DMS 273 treated with DMSO at 0.1 percent for 48 hours (cell line): ENCODE results near the gene IWS1.

Experiments used
- DNase-seq: peaks from one replicate; lab custom pipeline; 2025; lab: John Stamatoyannopoulos, UW

The IWS1 gene

DNA sequence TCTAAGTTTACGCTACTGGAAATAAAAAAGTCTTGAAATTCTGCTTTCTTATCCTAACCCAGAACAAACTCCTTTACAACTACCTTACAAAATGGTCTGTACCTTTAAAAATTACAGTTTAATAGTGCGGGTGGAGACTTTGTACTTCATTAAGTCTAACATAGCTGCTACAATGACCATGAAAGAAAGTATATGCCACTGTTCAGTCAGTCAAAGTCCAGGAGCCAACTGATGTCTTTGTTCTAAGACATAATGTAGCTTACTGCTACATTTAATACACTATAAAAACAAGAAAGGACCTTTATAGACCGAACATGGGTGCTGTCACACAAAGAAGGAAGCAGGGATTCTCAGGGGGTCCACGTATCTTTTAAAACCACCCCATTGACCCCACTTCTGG lies 36.0 kb downstream of the IWS1 start:
- DNase-seq, result no peak

DNA sequence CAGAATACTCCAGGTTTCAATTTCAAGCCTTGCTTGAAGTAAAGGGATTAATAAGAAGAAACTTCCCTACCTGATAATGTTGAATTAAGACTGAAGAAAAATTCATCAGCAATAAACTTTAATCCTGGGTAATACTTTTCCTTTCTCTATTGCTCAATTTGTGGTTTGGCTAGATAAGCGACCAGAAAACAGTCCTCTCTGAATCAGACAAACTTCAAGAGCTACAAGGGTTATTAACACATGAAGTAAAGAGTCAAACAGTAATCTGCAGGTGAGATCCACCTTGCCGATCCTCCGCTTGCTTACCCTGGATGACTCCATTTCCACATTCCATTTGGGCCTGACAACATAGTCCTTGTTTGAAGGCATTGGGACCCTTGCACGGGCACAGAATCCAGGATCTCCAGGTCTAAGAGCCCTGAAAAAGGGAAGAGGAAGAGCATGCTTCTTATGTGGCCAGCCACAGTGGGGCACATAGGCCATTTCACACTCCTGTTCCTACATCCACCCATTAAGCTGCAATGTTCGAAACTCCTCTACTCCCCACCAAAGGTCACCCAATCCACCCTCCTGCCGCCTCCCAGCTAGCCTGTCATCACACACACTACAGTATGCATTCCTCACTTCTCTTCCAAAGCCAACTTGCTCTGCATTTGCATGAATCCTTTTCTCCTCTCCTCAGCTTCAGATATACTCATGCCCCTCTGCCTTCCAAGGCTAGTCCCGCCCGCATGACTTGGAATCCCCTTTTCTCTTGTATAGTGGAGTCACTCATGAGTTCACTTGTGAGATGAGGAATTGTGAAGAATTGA lies 39.8 kb downstream of the IWS1 start:
- DNase-seq, result no peak

DNA sequence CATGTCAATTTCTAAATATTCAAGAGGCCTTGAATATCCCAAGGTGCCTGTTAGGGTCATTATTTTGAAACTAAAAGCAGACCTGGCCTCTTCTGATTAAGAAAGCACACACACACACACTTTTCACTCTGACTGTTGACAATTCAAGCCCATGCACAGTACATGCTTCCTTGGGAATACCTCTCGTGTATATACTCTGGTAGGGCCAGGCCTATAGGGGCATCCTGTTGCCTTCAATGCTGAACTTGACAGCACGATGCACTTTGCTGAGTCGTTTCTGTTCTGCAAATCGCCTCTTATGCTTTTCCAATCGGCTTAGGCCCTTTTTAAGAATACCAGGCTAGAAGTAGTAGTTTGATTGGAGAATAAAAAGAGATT lies 40.6 kb downstream of the IWS1 start:
- DNase-seq, result no peak

DNA sequence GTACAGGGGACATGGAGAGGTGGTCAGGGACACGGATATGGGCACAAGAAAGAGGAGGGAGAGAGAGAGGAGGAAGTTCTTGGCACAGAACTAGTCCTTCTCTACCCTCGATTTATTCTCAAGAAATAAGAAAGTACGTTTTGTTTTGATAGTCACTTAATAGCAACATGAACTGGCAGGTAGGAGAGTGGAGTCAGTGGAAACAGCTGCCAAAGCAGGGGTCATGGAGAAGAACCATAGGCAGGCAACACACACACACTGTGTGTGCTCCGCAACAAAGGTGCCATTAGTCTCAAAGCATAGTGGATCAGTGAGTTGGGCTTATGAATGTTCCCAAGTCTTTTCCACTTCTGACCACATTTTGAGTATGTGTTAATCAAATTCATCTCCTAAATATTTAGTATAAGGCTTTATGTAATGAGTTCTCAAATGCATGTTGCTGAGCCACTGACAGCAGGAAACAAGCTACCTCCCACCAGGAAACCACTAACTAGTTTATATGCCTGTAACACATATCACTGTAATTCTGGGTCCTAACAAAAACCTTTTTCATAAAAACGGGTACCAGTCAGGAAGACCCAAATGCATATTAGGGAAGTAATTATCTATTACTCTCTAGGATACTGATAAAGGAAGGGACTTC lies 41.1 kb downstream of the IWS1 start:
- DNase-seq, result no peak

DNA sequence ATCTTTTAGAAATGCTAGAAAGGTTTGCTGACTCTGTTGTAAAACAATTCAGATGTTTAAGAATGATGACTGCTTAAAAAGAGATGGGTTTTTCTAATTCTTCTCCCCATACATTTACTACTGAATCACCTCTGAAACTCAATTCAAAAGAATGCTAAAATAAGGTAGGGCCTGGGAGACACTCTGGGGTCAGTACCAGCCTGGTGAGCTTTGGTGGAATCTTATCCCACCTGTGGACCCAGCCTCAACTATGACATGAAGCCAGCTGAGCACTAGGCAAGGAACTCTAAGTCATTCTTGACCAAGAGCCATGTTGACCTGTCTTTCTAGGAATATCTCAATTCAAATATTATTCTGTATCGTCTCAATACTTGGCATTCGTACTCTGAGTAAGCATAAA lies 44.3 kb downstream of the IWS1 start:
- DNase-seq, result no peak

DNA sequence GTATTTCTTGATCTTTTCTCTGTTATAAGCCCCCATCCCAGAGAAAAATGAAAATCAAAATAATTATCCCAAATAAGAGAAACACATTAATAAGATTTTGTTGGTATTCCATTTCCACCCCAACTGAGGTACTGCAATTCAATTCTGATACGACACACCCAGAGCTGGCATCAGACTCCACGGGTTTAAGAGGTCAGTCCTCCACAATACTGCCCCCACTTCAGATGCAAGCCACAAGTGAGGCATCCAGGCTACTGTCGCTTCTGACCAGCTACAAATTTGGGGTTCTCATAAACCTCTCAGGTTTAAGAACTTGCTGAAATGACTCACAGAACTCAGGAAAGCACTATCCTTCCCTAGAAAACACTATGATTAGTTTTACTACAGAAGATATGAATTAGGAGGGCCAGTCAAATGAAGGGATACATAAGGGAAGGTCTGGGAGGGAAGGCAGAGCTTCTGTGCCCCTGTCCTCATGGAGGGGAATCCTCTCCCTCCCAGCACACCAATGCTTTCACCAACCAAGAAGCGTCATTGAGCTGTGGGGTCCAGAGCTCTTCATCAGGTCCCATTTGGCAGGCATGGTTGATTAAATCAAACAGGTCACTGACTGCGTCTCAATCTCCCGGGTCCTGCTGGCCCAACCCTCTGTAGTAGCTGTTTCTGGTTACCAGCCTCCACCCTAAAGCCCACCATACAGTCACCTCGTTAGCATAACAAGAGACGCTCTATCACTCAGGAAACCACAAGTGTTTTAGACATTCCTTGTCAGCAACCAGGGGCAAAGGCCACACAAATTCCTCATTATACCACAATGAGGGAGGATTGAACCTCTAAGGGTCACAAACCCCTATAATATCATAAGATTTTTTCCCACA lies 46.2 kb downstream of the IWS1 start:
- DNase-seq, result no peak

DNA sequence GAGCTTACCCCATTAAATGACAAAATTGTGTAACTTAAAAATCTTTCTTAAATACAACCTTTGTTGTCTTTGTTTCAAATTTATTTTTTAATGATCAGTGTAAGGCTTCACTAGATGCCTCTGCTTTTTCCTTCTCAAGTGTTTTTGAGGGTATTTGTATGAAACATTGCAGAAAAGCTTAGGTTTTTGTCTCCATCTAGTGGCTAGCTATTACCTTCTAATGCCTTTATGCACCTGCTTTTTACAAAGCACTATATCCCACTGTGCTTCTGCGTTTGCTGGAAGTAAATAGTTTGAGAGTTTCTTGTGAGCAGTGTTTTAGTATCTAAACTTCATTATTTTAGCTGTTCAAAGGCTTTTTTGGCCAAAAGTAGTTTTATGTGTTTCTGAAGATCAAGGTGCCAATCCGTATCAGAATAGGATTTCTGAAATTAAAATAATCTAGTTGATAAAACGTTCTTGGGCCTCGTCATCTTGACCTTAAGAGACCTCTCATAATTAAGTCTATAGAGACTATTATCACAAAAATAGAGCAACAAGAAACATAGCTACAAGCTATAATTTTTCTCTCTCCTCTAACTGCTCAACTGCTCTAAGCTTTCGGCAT lies 47.0 kb downstream of the IWS1 start:
- DNase-seq, result no peak

DNA sequence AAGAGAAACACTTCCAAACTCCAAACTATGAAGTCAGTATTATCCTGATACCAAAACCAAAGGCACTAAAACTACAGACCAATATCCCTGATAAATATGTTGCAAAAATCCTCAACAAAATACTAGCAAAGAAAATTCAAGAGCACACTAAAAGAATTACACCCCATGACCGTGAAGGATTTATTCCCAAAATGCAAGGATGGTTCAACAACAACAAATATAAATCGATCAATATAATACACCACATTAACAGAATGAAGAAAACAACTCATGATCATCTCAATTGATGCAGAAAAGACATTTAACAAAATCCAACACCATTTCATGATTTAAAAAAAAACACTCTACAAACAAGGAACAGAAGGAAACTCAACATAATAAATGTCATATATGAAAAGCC lies 50.5 kb downstream of the IWS1 start:
- no peak for DNase-seq

DNA sequence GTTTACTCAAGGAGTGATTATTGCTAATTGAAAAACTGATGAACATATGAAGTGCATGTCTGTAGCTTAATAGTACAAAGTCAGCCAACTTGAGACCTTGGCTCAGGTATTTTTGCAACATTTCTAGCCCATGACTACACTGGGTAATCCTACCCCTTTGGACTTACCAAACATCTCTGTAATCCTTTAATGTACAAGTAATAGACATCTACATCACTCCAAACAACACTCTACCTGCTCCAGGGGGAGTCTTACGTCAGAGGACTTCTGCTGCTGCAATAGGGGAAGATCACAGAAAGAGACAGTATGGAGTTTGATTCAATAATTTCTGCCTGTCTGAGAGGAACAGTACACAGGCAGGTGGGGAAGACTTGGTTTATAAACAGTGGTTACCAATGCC lies 54.0 kb downstream of the IWS1 start:
- DNase-seq, result no peak

DNA sequence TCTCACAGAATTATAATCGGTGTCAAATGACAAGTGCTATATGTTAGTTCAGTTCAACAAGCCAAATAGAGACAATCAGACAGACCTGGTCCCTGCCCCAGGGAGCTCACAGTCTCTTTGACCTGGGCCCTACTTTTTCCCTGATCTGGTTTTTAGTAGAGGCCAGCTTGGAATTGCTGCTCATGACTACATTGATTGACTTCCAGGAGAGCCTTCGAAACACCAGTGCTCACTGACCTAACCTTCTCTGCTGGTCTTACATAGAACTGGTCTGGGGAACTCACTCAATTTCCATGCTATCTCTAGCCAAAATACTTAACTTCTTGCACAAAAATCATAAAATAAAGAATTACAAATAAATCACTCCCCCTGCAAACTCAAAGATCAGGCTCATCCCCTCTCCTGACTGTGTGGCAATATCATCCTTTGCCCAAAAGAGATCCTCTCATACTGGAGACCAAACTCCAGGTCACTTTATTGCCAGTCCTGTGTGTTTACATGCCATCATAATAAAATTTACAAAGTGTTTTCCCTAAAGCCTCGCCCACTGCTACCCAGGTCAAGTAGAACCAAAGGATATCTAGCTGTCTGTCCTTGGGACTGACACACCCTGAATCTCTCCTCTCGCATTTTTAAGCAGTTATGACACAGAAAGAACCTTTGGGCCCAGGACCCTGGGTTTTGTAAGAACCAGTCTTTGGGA lies 54.9 kb downstream of the IWS1 start:
- no peak for DNase-seq

DNA sequence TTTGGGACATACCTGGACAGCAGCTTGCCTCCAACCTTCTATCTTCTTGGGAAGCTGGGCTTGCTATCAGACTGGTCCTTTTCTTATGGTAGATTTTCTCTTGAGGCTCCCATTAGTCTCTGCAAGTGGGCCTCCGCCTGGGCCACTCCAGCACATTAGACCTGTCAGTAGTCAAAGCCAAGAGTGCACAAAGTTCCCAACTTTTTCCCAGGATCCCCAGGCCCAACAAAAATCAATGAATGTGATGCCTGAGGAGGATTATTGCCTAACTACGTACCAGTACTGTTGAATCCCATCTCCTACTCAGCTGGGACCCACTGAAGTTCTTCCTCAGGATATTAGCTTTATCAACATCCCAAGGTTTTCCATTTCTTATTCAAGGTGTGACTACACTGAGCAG lies 56.3 kb downstream of the IWS1 start:
- no peak for DNase-seq

DNA sequence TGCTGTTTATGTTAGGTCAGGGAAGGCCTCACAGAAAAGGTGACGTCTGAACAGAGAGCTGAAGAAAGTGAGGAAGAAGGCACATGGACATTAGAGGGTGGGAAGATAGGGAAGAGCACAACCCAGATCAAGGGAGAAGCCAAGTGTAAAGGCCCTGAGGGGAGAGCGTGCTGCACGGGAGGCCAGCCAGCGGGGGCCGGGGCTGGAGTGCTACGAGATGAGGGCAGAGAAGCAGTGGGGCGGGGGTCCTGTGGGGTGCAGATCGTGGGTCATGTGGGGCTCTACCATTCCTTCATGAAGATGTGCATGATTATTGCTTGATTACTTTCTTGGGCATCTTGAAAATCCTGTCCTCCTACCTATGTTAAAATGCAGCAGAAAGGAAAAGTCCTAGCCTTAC lies 57.2 kb downstream of the IWS1 start:
- DNase-seq, result no peak

DNA sequence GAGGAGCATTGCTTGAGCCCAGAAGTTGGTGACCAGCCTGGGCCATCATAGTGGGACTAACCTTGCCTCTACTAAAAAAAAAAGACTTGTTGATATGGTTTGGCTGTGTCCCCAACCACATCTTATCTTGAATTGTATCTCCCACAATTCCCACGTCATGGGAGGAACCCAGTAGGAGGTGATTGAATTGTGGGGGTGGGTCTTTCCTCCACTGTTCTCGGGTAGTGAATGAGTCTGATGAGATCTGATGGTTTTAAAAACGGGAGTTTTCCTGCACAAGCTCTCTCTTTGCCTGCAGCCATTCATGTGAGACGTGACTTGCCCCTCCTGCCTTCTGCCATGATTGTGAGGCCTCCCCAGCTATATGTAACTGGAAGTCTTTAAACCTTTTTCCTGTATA lies 61.0 kb downstream of the IWS1 start:
- DNase-seq, result no peak

DNA sequence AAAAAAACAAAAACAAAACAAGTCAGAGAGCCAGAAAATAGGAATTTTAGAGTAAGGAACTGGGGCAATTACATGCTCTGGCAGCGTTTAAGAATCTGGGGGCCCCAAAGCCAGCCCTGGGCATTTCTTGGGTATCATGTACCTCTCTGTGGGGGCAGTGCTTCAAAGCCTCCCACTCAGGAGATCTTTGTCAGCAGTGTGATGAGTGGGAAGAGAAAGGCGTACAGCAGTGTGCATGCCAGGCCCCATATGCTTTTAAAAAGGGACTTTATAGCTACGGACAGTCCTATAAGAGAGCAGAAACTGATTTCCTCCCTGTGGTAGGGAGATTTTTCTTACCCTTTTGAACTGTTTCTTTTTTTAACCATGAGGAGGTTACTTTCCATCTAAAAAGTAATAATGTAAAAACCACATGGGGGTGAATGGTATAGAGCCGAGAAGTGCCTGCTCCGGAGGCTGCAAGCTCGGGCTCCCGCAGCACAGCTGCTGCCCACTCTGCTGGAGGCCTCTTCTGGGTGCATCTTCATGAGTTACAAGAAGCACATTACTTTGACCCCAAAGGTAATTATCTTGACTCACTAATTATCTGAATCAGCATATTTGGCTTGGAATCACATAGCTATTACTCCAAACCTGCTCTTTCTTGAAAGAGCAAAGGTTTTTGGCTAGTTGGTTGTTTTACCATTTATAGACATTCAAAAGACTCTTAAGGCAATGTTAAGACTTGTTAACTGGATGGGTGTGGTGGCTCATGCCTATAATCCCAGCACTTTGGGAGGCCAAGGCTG lies 61.6 kb downstream of the IWS1 start:
- DNase-seq, result no peak

DNA sequence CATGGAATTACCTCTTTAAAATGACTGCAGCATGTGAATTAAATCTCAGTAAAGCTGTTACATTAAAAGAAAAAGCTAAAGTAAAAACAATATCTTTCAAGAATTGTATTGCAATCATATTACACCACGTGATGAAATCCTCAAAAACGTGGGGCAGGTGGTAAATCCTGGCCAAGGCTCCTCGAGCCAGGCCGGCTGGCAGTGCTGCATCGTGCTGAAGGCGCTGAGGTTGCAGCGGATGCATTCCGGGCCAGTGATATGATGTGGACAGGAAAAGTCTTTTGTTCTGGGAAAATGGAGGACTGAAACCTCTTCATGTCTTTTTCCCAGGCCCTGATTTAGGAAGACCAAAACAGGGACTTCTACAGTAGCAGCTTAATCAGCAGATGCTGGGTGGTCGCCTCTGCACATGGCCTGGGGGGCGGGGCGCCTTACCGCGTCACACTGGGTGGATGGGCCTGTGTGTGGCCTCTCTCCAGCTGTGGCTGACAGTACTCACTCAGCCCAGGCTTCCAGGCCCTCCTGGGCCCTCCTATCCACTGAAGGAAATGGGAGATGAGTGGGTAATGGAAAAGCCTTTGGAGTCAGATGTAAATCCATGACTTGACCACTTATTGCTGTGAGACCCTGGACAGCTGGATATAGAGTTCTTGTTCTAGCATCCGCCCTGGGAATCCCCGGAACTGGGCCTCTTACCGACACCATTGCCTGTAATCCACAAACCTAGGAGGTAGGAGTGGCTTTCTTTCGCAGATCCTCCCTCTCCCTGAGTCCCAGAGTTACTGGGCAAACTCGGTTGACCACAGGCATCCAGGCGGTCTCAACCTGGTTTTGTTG lies 62.9 kb downstream of the IWS1 start:
- no peak for DNase-seq

DNA sequence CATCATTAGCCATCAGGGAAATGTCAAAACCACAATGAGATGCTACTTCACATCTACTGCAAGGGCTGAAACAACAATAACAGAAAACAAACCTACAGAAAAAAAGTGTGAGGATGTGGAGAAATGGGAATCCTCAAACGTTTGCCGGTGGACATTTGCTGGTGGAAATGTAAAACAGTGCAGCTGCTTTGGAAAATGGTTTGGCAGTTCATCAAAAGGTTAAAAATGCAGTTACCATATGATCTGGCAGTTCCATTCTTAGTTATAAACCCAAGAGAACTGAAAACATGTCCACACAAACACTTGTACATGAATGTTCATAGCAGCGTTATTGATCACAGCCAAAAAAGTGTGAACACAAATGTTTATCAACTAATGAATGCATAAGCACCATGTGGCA lies 63.8 kb downstream of the IWS1 start:
- DNase-seq, result no peak

DNA sequence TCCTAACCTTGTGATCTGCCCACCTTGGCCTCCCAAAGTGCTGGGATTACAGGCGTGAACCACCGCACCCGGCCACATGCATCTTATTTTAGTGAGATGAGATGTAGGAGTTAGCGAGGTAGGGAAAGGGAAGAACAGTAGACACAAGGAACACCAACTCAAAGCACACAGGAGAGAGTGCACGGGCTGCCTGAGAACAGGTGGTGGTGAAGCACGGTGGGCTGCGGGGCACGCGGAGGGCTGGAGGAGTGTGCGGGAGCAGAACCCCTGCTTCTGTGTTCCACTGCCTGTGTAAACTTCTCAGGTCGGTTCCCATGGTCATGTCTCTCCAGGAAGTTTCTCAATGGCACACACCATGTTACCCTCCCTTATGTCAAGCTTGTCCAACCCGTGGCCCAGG lies 69.3 kb downstream of the IWS1 start:
- no peak for DNase-seq

DNA sequence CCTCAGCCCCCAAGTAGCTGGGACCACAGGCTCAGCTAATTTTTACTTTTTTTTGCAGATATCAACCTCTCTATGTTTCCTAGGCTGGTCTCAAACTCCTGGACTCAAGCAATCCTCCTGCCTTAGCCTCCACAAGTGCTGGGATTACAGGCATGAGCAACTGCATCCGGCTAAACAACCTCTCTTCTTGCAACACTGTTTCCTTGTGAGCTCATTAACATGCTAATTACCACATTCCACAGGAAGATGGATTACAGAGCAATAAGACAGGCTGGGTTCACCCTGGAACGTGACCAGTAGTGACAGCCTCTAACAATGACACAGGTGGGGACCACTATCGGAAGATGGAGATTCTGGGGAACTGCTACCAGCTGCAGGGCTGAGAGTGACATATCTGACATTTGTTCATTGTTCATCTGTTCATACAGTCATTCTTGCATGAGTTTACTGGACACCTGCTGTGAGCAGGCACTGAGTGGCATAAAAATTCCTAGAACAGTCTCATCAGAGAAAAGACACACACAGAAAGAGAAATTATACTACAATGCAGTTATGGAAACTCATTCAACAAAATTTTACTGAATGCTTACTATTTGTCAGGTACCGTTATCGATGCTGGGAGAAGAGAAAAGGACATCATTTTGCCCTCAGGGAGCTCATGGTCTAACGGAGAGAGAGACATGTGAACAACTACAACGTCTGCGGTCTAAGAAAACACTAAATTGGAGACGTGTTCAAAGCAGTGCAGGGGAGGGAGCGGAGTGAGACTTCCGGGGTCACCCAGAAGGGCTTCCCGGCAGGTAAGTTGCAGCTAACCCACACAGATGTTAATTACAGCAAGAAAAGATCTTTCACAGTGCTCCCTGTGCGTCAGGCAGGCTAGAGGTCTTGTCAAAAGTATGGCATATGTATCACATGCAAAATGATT lies 70.5 kb downstream of the IWS1 start:
- DNase-seq, result no peak
